ENCODE results near the gene TNNC2. TPM values are rescaled to one million over a fixed set of nuclear protein-coding genes. Genes with fewer than 3 reads are reported as not detected.
"Not testable (repeated sequence)": the region's sequence is repeated elsewhere in the genome, so short reads cannot be mapped to it uniquely, and the experiment has no call there.

Gene TNNC2
- total and polyA plus RNA-seq, 4 donors, result 1.9 to 26.3 TPM; not detected in 2

GRCh38 chr20:45833030-45833882 lies 6.1 kb upstream of the TNNC2 start, which contains the start of gene SNX21:
Gene SNX21, plus strand, starts transcription at chr20:45833799. Its CDS starts 121 bp downstream, at chr20:45833920.
- intact Hi-C loops (cut with DNase I), result loop anchor here in 1 of 2 donors (10.0 kb wide), 2 partner anchors 52 to 1648 kb away; partner anchors contain the start of genes JPH2, SPATA25 and ZSWIM1

DNA sequence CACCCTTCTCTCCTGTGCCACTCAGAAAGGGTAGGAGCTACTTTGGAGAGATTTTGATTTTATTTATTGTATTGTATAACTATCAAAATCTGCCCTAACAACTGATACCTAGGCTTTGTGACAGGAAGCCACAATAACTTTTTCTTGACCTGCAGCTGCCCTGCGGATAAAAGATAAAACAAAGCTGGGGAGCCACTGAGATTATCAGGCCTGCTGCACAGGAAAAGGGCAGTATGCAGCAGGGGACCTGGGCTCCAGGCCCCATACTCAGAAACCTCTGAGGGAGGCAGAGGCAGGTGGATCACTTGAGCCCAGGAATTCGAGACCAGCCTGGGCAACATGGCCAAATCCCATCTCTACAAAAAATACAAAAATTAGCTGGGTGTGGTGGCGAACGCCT lies 5.5 kb upstream of the TNNC2 start:
- ATAC-seq (ENCODE audit: low FRiP score), result no peak
- H3K27me3 ChIP-seq (ENCODE audit: control insufficient read depth in 1 of 2, insufficient read depth in 2 of 2, low read length in 1 of 2), result no peaks in the 10 kb centered on the region
- 80 to 84% methylated on average over 4 of the region's 4 CpGs for WGBS, 2 donors
- H3K4me1 ChIP-seq (ENCODE audit: control insufficient read depth in 1 of 2, insufficient read depth in 2 of 2, low read length in 2 of 2), result peaks cover 0 to 1% of the 10 kb centered on the region in 2 donors
- no peak overlapping the region for H3K4me3 ChIP-seq (ENCODE audit: low read length in 2 of 2)
- no peaks in the 10 kb centered on the region for H3K9me3 ChIP-seq (ENCODE audit: control insufficient read depth, low read length)
- peak in 1 of 2 donors; percentile 44 for DNase-seq
- H3K27ac ChIP-seq (ENCODE audit: low read depth in 1 of 2, low read length in 2 of 2), result peak overlapping the region in 1 of 2 donors; percentile 92
- intact Hi-C loops (cut with DNase I), result loop anchor here in 1 of 2 donors (10.0 kb wide), 2 partner anchors 52 to 1648 kb away; partner anchors contain the start of genes JPH2, SPATA25 and ZSWIM1
- H3K36me3 ChIP-seq (ENCODE audit: control insufficient read depth in 1 of 2, insufficient read depth in 2 of 2, low read length in 1 of 2), result no peaks in the 10 kb centered on the region

More at GRCh38 chr20:45833030-45833882, 6.1 kb upstream of the TNNC2 start, which contains the start of gene SNX21:
- Histone ChIP-seq H3K36me3 (ENCODE audit: control insufficient read depth in 1 of 2, insufficient read depth in 2 of 2, low read length in 1 of 2) (no peaks in the 10 kb centered on the region), H3K9me3 (ENCODE audit: control insufficient read depth, low read length) (no peaks in the 10 kb centered on the region), H3K4me3 (ENCODE audit: low read length in 2 of 2) (peak within 1 kb of the TSS; percentile 62 to 75), H3K27me3 (ENCODE audit: control insufficient read depth in 1 of 2, insufficient read depth in 2 of 2, low read length in 1 of 2) (no peaks in the 10 kb centered on the region), H3K4me1 (ENCODE audit: control insufficient read depth in 1 of 2, insufficient read depth in 2 of 2, low read length in 2 of 2) (peaks cover 0 to 1% of the 10 kb centered on the region in 2 donors), H3K27ac (ENCODE audit: low read depth in 1 of 2, low read length in 2 of 2) (peak within 1 kb of the TSS; percentile 71 to 92)
- DNase-seq (peak; percentile 91 to 94), ATAC-seq (ENCODE audit: low FRiP score) (peak; percentile 92)
- 3 to 4% methylated on average over 32 to 35 of the region's 35 CpGs for WGBS, 2 donors

GRCh38 chr20:45829673-45830106 lies 2.6 kb upstream of the TNNC2 start:
- not testable (repeated sequence) for H3K9me3 ChIP-seq (ENCODE audit: control insufficient read depth, low read length); H3K36me3 ChIP-seq (ENCODE audit: control insufficient read depth in 1 of 2, insufficient read depth in 2 of 2, low read length in 1 of 2); H3K4me1 ChIP-seq (ENCODE audit: control insufficient read depth in 1 of 2, insufficient read depth in 2 of 2, low read length in 2 of 2); DNase-seq; H3K4me3 ChIP-seq (ENCODE audit: low read length in 2 of 2); ATAC-seq (ENCODE audit: low FRiP score); H3K27me3 ChIP-seq (ENCODE audit: control insufficient read depth in 1 of 2, insufficient read depth in 2 of 2, low read length in 1 of 2); H3K27ac ChIP-seq (ENCODE audit: low read depth in 1 of 2, low read length in 2 of 2)
- intact Hi-C loops (cut with DNase I), result loop anchor here in 1 of 2 donors (10.0 kb wide), 2 partner anchors 55 to 1645 kb away; partner anchors contain the start of genes JPH2, SPATA25 and ZSWIM1
- 69 to 90% methylated on average over 4 of the region's 4 CpGs for WGBS, 2 donors

GRCh38 chr20:45828589-45828988 lies 1.5 kb upstream of the TNNC2 start:
- H3K27me3 ChIP-seq (ENCODE audit: control insufficient read depth in 1 of 2, insufficient read depth in 2 of 2, low read length in 1 of 2), result no peaks in the 10 kb centered on the region
- peak overlapping the region; percentile 29 to 92 for H3K27ac ChIP-seq (ENCODE audit: low read depth in 1 of 2, low read length in 2 of 2)
- peaks cover 0 to 1% of the 10 kb centered on the region in 2 donors for H3K4me1 ChIP-seq (ENCODE audit: control insufficient read depth in 1 of 2, insufficient read depth in 2 of 2, low read length in 2 of 2)
- ATAC-seq (ENCODE audit: low FRiP score) (peak; percentile 2), DNase-seq (peak; percentile 73 to 82)
- intact Hi-C loops (cut with DNase I), result no loop called here
- H3K9me3 ChIP-seq (ENCODE audit: control insufficient read depth, low read length), result no peaks in the 10 kb centered on the region
- H3K4me3 ChIP-seq (ENCODE audit: low read length in 2 of 2), result no peak overlapping the region
- WGBS, 2 donors, result 0 to 8% methylated on average over 2 of the region's 2 CpGs
- no peaks in the 10 kb centered on the region for H3K36me3 ChIP-seq (ENCODE audit: control insufficient read depth in 1 of 2, insufficient read depth in 2 of 2, low read length in 1 of 2)

DNA sequence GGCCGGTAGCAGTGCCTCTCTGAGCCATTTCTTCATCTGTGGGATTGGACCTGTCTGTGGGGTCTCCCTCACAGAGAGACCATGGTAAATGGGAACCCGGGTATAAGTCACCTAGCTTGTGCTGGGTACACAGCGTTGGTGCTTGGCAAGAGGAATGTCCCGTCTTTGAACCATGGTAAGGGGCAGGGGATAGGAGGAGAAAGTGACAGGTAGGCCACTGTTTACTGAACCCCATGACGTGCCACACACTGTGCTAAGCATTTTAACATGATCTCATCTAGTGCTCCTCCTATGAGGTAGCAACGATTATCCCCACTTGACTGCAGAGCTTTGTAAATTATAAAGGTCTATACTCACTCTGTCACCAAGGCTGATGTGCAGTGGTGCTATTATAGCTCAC lies 600 bp upstream of the TNNC2 start:
- H3K27ac ChIP-seq (ENCODE audit: low read depth in 1 of 2, low read length in 2 of 2), result peak overlapping the region in 1 of 2 donors; percentile 92

DNA sequence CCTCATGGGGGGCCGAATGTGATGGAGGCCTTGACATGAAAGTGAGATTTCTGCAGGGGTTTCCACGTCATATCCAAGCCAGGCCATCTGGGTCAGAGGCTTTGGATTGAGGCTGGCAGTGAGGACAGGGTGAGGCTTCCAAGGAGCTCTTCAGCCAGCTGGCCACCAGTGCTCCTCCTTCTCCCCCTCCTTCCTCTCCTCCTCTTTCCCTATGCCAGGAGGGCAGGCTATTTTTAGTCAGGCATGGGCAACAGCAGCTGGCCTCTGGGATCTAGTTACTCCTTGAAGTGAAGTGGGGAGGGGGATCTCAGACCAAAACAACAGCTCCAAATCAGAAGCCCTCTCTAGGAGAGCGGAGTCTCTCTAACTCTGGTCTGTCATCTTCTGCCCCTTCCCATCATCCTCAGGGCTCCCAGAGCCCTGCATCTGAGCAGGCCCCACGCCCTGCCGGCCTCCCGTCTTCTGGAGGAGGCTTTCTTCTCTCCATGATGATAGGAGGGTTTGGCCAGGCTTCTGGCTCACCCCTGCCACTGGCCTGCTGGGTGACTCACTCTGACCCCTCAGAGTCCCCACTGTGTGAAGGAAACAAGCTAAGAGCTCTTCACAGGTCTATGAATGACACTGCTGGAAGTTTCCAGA lies 612 bp downstream of the TNNC2 start:
- Histone ChIP-seq H3K4me1 (ENCODE audit: control insufficient read depth in 1 of 2, insufficient read depth in 2 of 2, low read length in 2 of 2) (no peaks in the 10 kb centered on the region), H3K36me3 (ENCODE audit: control insufficient read depth in 1 of 2, insufficient read depth in 2 of 2, low read length in 1 of 2) (no peaks in the 10 kb centered on the region), H3K9me3 (ENCODE audit: control insufficient read depth, low read length) (no peaks in the 10 kb centered on the region), H3K27me3 (ENCODE audit: control insufficient read depth in 1 of 2, insufficient read depth in 2 of 2, low read length in 1 of 2) (no peaks in the 10 kb centered on the region), H3K4me3 (ENCODE audit: low read length in 2 of 2) (no peak overlapping the region), H3K27ac (ENCODE audit: low read depth in 1 of 2, low read length in 2 of 2) (peak overlapping the region; percentile 69 to 92)
- intact Hi-C loops (cut with DNase I), result no loop called here
- peak; percentile 80 for ATAC-seq (ENCODE audit: low FRiP score)
- peak in 1 of 2 donors; percentile 78 for DNase-seq
- 8 to 14% methylated on average over 6 of the region's 6 CpGs for WGBS, 2 donors

More for the DNA sequence above, 600 bp upstream of the TNNC2 start:
- ATAC-seq (ENCODE audit: low FRiP score), result no peak
- DNase-seq, result no peak
- Histone ChIP-seq H3K36me3 (ENCODE audit: control insufficient read depth in 1 of 2, insufficient read depth in 2 of 2, low read length in 1 of 2) (no peaks in the 10 kb centered on the region), H3K27me3 (ENCODE audit: control insufficient read depth in 1 of 2, insufficient read depth in 2 of 2, low read length in 1 of 2) (no peaks in the 10 kb centered on the region), H3K4me1 (ENCODE audit: control insufficient read depth in 1 of 2, insufficient read depth in 2 of 2, low read length in 2 of 2) (no peaks in the 10 kb centered on the region), H3K9me3 (ENCODE audit: control insufficient read depth, low read length) (no peaks in the 10 kb centered on the region), H3K4me3 (ENCODE audit: low read length in 2 of 2) (no peak overlapping the region)
- 76 to 87% methylated on average over 6 of the region's 6 CpGs for WGBS, 2 donors
- intact Hi-C loops (cut with DNase I), result no loop called here

- Histone ChIP-seq H3K27me3 (ENCODE audit: control insufficient read depth in 1 of 2, insufficient read depth in 2 of 2, low read length in 1 of 2) (no peaks in the 10 kb centered on the region), H3K4me1 (ENCODE audit: control insufficient read depth in 1 of 2, insufficient read depth in 2 of 2, low read length in 2 of 2) (no peaks in the 10 kb centered on the region), H3K9me3 (ENCODE audit: control insufficient read depth, low read length) (no peaks in the 10 kb centered on the region), H3K4me3 (ENCODE audit: low read length in 2 of 2) (no peak overlapping the region), H3K27ac (ENCODE audit: low read depth in 1 of 2, low read length in 2 of 2) (no peak overlapping the region), H3K36me3 (ENCODE audit: control insufficient read depth in 1 of 2, insufficient read depth in 2 of 2, low read length in 1 of 2) (no peaks in the 10 kb centered on the region)
- DNase-seq (no peak), ATAC-seq (ENCODE audit: low FRiP score) (peak; percentile 4)
- 41 to 49% methylated on average over 50 to 57 of the region's 57 CpGs for WGBS, 2 donors
- intact Hi-C loops (cut with DNase I), result no loop called here
These were observed 2.9 kb downstream of the TNNC2 start for GRCh38 chr20:45823949-45824835.

GRCh38 chr20:45822857-45823256 lies 4.3 kb downstream of the TNNC2 start:
- DNase-seq, result peak; percentile 63 to 83
- Histone ChIP-seq H3K4me3 (ENCODE audit: low read length in 2 of 2) (no peak overlapping the region), H3K27me3 (ENCODE audit: control insufficient read depth in 1 of 2, insufficient read depth in 2 of 2, low read length in 1 of 2) (no peaks in the 10 kb centered on the region), H3K9me3 (ENCODE audit: control insufficient read depth, low read length) (no peaks in the 10 kb centered on the region), H3K36me3 (ENCODE audit: control insufficient read depth in 1 of 2, insufficient read depth in 2 of 2, low read length in 1 of 2) (no peaks in the 10 kb centered on the region), H3K27ac (ENCODE audit: low read depth in 1 of 2, low read length in 2 of 2) (no peak overlapping the region), H3K4me1 (ENCODE audit: control insufficient read depth in 1 of 2, insufficient read depth in 2 of 2, low read length in 2 of 2) (no peaks in the 10 kb centered on the region)
- 6 to 13% methylated on average over 20 to 24 of the region's 24 CpGs for WGBS, 2 donors
- intact Hi-C loops (cut with DNase I), result no loop called here
- ATAC-seq (ENCODE audit: low FRiP score), result no peak
